Testis (tissue), 2 donors: Measurements from ENCODE around the gene FAF1.

Experiments used
- POLR2A ChIP-seq: fragments of 450-650 bp; IDR thresholded peaks from one replicate; pipeline ENCODE4 v1.6.1; 2017; ENCODE audit warnings: antibody characterized with exemption, mild to moderate bottlenecking, moderate library complexity
- TF ChIP-seq, protein P1 (sequence below), 3 experiments: fragments of 450-650 bp in 2 of 3; fragments of 200-600 bp in 1 of 3; sonication (generic) in 1 of 3; IDR thresholded peaks; one replicate each; pipeline ENCODE4 v1.5.1; 2016 to 2019; ENCODE audit warnings: antibody characterized with exemption in 3 of 3, mild to moderate bottlenecking in 2 of 3, moderate library complexity in 1 of 3

DNA sequence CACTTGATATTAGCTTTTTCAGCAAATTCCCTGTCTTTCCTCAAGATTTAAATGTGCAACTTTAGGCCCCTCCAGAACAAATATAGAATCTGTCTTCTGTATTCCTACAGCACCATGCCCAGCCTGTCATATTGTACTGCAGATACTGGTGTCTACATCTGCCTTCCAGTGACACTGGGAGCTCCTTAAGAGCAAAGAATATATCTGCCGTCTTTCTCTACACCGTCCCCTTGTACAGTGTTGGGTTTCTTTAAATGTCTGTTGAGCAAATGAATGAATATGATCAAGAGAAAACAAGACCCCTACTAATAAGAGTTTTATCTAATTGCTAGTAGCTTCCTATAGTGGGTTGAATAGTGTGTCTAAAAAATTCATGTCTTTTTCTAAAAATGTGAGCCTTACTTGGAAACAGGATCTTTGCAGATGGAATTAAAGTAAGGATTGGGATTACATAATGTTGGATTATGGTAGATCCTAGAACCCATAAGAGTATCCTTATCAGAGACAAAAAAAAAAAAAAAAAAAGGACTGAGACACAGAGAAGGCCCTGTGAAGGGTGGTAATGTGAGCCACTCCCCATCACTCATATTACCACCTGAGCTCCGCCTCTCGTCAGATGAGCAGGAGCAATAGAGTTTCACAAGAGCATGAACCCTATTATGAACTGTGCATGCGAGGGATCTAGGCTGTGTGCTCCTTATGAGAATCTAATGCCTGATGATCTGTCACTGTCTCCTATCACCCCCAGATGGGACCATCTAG, 128.6 kb downstream of the FAF1 start:
- TF ChIP-seq, protein P1, sequence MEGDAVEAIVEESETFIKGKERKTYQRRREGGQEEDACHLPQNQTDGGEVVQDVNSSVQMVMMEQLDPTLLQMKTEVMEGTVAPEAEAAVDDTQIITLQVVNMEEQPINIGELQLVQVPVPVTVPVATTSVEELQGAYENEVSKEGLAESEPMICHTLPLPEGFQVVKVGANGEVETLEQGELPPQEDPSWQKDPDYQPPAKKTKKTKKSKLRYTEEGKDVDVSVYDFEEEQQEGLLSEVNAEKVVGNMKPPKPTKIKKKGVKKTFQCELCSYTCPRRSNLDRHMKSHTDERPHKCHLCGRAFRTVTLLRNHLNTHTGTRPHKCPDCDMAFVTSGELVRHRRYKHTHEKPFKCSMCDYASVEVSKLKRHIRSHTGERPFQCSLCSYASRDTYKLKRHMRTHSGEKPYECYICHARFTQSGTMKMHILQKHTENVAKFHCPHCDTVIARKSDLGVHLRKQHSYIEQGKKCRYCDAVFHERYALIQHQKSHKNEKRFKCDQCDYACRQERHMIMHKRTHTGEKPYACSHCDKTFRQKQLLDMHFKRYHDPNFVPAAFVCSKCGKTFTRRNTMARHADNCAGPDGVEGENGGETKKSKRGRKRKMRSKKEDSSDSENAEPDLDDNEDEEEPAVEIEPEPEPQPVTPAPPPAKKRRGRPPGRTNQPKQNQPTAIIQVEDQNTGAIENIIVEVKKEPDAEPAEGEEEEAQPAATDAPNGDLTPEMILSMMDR (IDR thresholded peaks at IDR 0.05) = no peak
- TF ChIP-seq POLR2A = no peak
